GM23338 (cell line): ENCODE data around the gene SP9.

Source experiments
- CREB1 ChIP-seq: fragments of 250-450 bp; sonication (Bioruptor Pico); IDR thresholded peaks from 2 replicates; pipeline ENCODE4 v1.5.0; 2020; ENCODE audit warnings: low read depth, mild to moderate bottlenecking, moderate library complexity
- CTCF ChIP-seq, 2 experiments: fragments of 200-600 bp in 1 of 2; sonication (generic) in 1 of 2; conservative IDR thresholded peaks; 2 replicates each; pipeline versions ENCODE4 v1.5.1 to v1.6.1; 2016 to 2017; ENCODE audit warnings: antibody characterized with exemption in 2 of 2, low read depth in 2 of 2, mild to moderate bottlenecking in 2 of 2, moderate library complexity in 1 of 2
- ETS1 ChIP-seq: IDR thresholded peaks from 2 replicates; pipeline ENCODE4 v1.6.1; 2016; ENCODE audit warnings: antibody characterized with exemption
- EZH2 ChIP-seq: fragments of 200-600 bp; sonication (generic); IDR thresholded peaks from one replicate; pipeline ENCODE4 v1.8.0; 2017; ENCODE audit warnings: antibody characterized with exemption, mild to moderate bottlenecking, low read depth; ENCODE audit not compliant: unreplicated experiment
- EZH2phosphoT487 ChIP-seq: fragments of 200-600 bp; sonication (generic); IDR thresholded peaks from one replicate; pipeline ENCODE4 v1.8.1; 2018; ENCODE audit warnings: antibody characterized with exemption; ENCODE audit not compliant: unreplicated experiment
- JUNB ChIP-seq: IDR thresholded peaks from one replicate; pipeline ENCODE4 v1.6.1; 2016; ENCODE audit warnings: antibody characterized with exemption; ENCODE audit not compliant: unreplicated experiment
- NANOG ChIP-seq: IDR thresholded peaks from 2 replicates; pipeline ENCODE4 v1.6.1; 2016; ENCODE audit warnings: antibody characterized with exemption, borderline replicate concordance
- POLR2AphosphoS5 ChIP-seq: IDR thresholded peaks from 2 replicates; pipeline ENCODE4 v1.6.1; 2016; ENCODE audit warnings: antibody characterized with exemption, low read depth
- ZNF114 ChIP-seq: fragments of 250-450 bp; sonication (Bioruptor Pico); IDR thresholded peaks from 2 replicates; pipeline ENCODE4 v1.5.0; 2020; ENCODE audit warnings: mild to moderate bottlenecking, moderate library complexity
- ZNF331 ChIP-seq: fragments of 250-450 bp; sonication (Bioruptor Pico); IDR thresholded peaks from 2 replicates; pipeline ENCODE4 v1.5.0; 2020; ENCODE audit warnings: low read depth, mild to moderate bottlenecking, moderate library complexity
- TF ChIP-seq, protein P1 (sequence below): IDR thresholded peaks from one replicate; pipeline ENCODE4 v1.6.1; 2018; ENCODE audit warnings: antibody characterized with exemption; ENCODE audit not compliant: unreplicated experiment

DNA sequence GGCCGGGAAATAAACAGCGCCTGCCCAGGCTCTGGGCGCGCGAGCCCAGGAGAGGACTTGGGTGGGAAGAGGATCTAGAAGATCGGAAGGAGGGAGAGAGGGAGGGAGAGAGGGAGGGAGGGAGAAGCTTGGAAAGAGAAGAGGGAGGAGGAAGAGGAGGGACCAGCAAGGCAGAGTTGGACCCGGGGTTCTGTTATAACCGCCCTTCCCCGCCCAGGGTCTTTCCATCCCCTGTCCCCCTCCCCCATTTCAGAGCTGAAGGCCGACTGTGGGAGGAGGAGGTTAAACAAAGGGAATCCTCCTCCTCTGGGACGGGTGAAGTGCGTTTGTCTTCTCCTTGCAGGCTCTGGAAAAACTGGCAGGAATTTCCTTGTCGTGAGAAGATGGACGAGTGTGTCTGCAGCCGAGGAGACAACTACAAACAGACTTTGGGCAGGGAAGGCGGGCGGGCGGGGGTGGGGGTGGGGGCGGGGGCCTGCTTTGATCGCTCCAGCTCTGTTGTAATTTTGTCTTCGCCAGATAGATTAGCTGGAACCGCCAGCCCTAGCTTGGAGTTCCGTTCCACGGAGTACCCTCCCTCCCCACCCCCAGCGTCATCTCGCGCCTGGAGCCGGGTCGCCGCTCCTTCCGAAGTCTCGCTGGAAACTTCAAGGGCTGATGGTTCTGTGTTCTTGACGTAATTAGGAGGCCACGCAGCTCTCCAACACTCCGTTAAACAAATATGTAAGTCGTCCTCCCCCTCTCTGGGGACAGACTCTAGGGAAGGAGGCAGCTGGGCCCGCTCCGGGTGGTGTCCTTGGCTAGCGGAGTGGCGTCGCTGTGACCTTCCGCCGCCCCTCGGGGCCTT lies 6.4 kb upstream of the SP9 start:
- no peak for TF ChIP-seq CTCF (conservative IDR thresholded peaks at IDR 0.05; ENCODE audit: low read depth in 2 of 2)
- no peak for TF ChIP-seq POLR2AphosphoS5
- TF ChIP-seq ETS1 = no peak
- no peak for TF ChIP-seq NANOG
- TF ChIP-seq, protein P1, sequence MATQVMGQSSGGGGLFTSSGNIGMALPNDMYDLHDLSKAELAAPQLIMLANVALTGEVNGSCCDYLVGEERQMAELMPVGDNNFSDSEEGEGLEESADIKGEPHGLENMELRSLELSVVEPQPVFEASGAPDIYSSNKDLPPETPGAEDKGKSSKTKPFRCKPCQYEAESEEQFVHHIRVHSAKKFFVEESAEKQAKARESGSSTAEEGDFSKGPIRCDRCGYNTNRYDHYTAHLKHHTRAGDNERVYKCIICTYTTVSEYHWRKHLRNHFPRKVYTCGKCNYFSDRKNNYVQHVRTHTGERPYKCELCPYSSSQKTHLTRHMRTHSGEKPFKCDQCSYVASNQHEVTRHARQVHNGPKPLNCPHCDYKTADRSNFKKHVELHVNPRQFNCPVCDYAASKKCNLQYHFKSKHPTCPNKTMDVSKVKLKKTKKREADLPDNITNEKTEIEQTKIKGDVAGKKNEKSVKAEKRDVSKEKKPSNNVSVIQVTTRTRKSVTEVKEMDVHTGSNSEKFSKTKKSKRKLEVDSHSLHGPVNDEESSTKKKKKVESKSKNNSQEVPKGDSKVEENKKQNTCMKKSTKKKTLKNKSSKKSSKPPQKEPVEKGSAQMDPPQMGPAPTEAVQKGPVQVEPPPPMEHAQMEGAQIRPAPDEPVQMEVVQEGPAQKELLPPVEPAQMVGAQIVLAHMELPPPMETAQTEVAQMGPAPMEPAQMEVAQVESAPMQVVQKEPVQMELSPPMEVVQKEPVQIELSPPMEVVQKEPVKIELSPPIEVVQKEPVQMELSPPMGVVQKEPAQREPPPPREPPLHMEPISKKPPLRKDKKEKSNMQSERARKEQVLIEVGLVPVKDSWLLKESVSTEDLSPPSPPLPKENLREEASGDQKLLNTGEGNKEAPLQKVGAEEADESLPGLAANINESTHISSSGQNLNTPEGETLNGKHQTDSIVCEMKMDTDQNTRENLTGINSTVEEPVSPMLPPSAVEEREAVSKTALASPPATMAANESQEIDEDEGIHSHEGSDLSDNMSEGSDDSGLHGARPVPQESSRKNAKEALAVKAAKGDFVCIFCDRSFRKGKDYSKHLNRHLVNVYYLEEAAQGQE = no peak
- no peak for TF ChIP-seq CREB1 (CRISPR knock-in tag)
- TF ChIP-seq EZH2 = peak; percentile 93
- no peak for TF ChIP-seq ZNF331 (CRISPR knock-in tag)
- no peak for TF ChIP-seq JUNB
- TF ChIP-seq EZH2phosphoT487 = peak; percentile 52
- TF ChIP-seq ZNF114 (CRISPR knock-in tag) = no peak
